GM12874 (cell line): ENCODE results near the gene IGF2R.

Experiments used
- TF ChIP-seq, protein P1 (sequence below): IDR thresholded peaks from 2 replicates; pipeline ENCODE4 v1.5.1; 2011; ENCODE audit warnings: low read depth, mild to moderate bottlenecking, control low read depth, low read length, moderate library complexity; ENCODE audit not compliant: insufficient read depth

IGF2R gene

GRCh38 chr6:160057080-160057479, 88.2 kb downstream of the IGF2R start:
- TF ChIP-seq, protein P1, sequence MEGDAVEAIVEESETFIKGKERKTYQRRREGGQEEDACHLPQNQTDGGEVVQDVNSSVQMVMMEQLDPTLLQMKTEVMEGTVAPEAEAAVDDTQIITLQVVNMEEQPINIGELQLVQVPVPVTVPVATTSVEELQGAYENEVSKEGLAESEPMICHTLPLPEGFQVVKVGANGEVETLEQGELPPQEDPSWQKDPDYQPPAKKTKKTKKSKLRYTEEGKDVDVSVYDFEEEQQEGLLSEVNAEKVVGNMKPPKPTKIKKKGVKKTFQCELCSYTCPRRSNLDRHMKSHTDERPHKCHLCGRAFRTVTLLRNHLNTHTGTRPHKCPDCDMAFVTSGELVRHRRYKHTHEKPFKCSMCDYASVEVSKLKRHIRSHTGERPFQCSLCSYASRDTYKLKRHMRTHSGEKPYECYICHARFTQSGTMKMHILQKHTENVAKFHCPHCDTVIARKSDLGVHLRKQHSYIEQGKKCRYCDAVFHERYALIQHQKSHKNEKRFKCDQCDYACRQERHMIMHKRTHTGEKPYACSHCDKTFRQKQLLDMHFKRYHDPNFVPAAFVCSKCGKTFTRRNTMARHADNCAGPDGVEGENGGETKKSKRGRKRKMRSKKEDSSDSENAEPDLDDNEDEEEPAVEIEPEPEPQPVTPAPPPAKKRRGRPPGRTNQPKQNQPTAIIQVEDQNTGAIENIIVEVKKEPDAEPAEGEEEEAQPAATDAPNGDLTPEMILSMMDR = no peak

DNA sequence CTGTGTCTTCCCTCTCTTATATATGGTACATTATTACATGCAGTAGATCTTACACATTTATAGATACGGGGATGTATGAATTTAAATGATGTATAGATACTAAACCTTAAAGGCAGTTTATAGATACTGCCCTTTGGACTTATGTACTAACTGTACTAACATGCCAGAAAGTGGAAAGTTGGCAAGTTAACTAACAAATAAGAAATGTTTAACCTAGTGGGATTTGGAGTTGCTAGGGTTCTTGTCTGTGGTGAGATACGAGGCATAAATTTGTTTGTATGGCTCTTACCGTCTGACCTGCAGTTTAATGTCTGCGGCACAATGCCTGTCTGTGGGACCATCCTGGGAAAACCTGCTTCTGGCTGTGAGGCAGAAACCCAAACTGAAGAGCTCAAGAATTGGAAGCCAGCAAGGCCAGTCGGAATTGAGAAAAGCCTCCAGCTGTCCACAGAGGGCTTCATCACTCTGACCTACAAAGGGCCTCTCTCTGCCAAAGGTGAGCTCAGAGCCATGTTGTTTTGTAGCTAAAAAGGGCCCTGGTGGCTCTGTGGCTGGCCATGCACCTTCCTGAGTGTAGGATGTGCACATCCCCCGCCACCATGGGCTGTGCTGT, 89.8 kb downstream of the IGF2R start:
- TF ChIP-seq, protein P1 = no peak

DNA sequence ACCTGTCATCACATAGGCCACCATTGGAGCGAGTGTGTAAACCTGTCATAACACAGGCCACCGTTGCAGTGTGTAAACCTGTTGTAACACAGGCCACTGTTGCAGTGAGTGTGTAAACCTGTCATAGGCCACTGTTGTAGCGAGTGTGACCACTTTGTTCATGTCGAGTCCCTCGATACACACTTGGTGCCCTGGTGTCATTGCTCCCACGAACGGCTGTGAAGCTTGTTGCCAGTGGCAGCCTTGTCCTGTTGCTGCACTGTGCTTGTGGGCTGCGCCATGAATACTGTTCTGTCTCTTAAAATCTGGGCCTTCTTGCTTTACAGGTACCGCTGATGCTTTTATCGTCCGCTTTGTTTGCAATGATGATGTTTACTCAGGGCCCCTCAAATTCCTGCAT, 91.3 kb downstream of the IGF2R start:
- TF ChIP-seq, protein P1 = no peak

DNA sequence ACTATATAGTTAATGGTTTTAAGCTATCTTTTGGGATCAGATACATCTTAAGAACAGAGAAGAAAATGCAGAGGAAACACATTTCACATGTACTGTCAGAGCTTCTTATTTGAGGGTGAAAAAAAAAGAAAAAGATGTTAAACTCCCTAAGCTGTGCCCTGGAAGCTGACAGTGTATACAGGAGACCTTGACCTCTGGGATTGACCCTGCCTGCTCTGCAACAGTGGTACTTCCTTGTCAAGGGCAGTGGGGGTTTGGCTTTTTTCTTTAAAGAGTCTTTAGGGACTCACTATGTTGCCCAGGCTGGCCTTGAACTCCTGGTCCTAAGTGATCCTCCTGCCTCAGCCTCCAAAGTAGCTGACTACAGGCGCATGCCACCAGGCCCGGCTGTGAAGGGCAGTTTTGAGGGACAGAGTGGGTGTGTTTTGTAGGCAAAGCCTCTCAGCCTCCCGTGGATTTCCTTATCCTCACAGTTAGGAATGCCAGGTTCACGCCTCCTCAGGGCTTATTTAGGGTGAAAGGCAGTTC, 92.1 kb downstream of the IGF2R start:
- TF ChIP-seq, protein P1 = no peak

- TF ChIP-seq, protein P1 = no peak
These were observed 95.0 kb downstream of the IGF2R start for GRCh38 chr6:160063771-160064413.

- TF ChIP-seq, protein P1 = no peak
These were observed 96.3 kb downstream of the IGF2R start for GRCh38 chr6:160065200-160065599.

GRCh38 chr6:160067564-160067963, 98.7 kb downstream of the IGF2R start:
- TF ChIP-seq, protein P1 = no peak
